AG10803 (cell line): ENCODE data around the gene SMIM20.
A peak's percentile ranks its signal among the peaks of the same experiment; 100 is the strongest.

Experiments used
- DNase-seq: peaks from one replicate; pipeline ENCODE4 v3.0.0; 2010; ENCODE audit warnings: low read depth
- H3K4me3 ChIP-seq: 2 replicates; pipeline ENCODE4 v1.5.1; 2011; ENCODE audit warnings: mild to moderate bottlenecking, low read length, control low read depth
- TF ChIP-seq, protein P1 (sequence below): conservative IDR thresholded peaks from 2 replicates; pipeline ENCODE4 v1.5.1; 2011; ENCODE audit warnings: mild to moderate bottlenecking, low read length, control low read depth, inconsistent platforms

SMIM20 gene

GRCh38 chr4:25938787-25939186 is 24.8 kb downstream of the SMIM20 start:
- no peak overlapping the region for H3K4me3 ChIP-seq
- TF ChIP-seq, protein P1, sequence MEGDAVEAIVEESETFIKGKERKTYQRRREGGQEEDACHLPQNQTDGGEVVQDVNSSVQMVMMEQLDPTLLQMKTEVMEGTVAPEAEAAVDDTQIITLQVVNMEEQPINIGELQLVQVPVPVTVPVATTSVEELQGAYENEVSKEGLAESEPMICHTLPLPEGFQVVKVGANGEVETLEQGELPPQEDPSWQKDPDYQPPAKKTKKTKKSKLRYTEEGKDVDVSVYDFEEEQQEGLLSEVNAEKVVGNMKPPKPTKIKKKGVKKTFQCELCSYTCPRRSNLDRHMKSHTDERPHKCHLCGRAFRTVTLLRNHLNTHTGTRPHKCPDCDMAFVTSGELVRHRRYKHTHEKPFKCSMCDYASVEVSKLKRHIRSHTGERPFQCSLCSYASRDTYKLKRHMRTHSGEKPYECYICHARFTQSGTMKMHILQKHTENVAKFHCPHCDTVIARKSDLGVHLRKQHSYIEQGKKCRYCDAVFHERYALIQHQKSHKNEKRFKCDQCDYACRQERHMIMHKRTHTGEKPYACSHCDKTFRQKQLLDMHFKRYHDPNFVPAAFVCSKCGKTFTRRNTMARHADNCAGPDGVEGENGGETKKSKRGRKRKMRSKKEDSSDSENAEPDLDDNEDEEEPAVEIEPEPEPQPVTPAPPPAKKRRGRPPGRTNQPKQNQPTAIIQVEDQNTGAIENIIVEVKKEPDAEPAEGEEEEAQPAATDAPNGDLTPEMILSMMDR = no peak
- peak; percentile 82 for DNase-seq

GRCh38 chr4:25939330-25939729 is 25.3 kb downstream of the SMIM20 start:
- TF ChIP-seq, protein P1 = peak; percentile 31
- H3K4me3 ChIP-seq = no peak overlapping the region
- DNase-seq = no peak

- no peak for DNase-seq
- no peak overlapping the region for H3K4me3 ChIP-seq
- TF ChIP-seq, protein P1 = no peak
These were observed 27.6 kb downstream of the SMIM20 start for GRCh38 chr4:25941457-25942221.

DNA sequence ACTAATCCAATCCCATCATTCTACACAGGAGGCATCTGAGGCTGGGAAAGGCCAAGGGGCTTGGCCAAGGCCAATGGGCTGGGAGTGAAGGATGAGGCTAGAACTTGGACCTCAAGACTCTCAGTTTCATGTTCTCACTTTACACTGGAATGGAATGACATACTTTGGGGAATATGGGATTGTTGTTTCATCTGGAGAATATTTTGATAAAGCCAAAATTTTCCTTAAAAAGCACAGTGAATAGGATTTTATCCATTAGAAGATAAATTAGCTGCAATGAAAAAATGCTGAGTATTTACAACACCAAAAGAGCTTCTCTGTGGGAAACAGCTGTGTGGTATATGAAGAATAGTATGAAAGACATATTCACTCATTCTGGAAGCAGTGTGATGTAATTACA is 29.3 kb downstream of the SMIM20 start:
- H3K4me3 ChIP-seq = no peak overlapping the region
- DNase-seq = peak; percentile 69
- TF ChIP-seq, protein P1 = no peak

DNA sequence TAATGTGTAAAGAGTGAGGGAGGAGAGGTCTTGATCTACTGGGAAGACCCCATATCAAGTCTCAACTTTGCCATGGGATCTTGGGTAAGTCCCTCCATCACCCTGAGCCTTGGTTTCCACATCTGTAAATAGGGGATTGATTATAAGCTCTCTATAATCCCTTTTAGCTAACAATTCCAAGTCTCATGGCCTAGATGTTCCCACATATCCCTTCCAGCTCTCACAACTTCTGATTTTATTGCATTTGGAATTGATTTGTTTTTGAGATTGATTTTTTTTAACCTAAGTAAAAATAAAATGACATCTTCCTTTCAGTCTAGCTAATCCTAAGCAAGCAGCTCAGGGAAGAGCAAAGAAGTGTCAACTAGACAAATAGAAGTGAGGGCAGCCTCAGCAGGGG is 29.8 kb downstream of the SMIM20 start:
- DNase-seq = no peak
- no peak overlapping the region for H3K4me3 ChIP-seq
- TF ChIP-seq, protein P1 = no peak

- H3K4me3 ChIP-seq = no peak overlapping the region
- DNase-seq = no peak
- TF ChIP-seq, protein P1 = no peak
These were observed 34.0 kb downstream of the SMIM20 start for GRCh38 chr4:25948051-25948450.

- DNase-seq = no peak
- TF ChIP-seq, protein P1 = no peak
These were observed 35.2 kb downstream of the SMIM20 start for GRCh38 chr4:25949173-25949748.

More at GRCh38 chr4:25949173-25949748, 35.2 kb downstream of the SMIM20 start:
- no peak overlapping the region for H3K4me3 ChIP-seq
